K562 (cell line): ENCODE data around the gene TNFAIP1. TPM values are rescaled to one million over a fixed set of nuclear protein-coding genes. Genes with fewer than 3 reads are reported as not detected.

Experiments used
- ATAC-seq: fragments of 200-7000 bp; cut with Tn5 transposase; 3 replicates; pipeline ENCODE4 v1.9.1; 2020; ENCODE audit warnings: moderate library complexity
- BruUV-seq: library from RNA; stranded (reverse); fragments of 400-500 nt; replicated peaks from 2 replicates; lab custom pipeline; 2021; lab: Mats Ljungman, UMichigan
- CTCF ChIA-PET: fragments of 300-600 bp; formaldehyde crosslinking; extraction: SDS; loops from one replicate; lab custom pipeline; 2021; ENCODE audit warnings: low intra/inter-chr PET ratio; lab: Yijun Ruan, JAX
- POLR2A ChIA-PET: fragments of 300-600, 350-650 bp; sonication (Branson Sonifier 250); formaldehyde crosslinking; extraction: SDS; loops from one replicate; lab custom pipeline; 2021; ENCODE audit warnings: antibody characterized with exemption, inconsistent platforms; lab: Yijun Ruan, JAX
- DNase-seq, 4 experiments: peaks; one replicate each; pipeline versions ENCODE4 v3.0.0 to v3.0.0-alpha.2; 2011 to 2018; ENCODE audit warnings: low spot score in 3 of 4, mixed read lengths in 3 of 4; ENCODE audit errors: extremely low read depth in 1 of 4
- FAIRE-seq: peaks from 2 replicates; lab custom pipeline; 2011; peaks lifted over from hg19 to GRCh38; lab: Jason Lieb, UNC
- H2AFZ ChIP-seq: 2 replicates; pipeline ENCODE4 v1.6.0; 2011; ENCODE audit warnings: low read depth, low read length, control low read depth, inconsistent platforms
- H3K27ac ChIP-seq: fragments of 200-600 bp; 3 replicates; pipeline ENCODE4 v1.8.0; 2011; ENCODE audit warnings: low read depth, mild to moderate bottlenecking, control low read depth, inconsistent platforms, low read length, moderate library complexity, mixed read lengths; ENCODE audit errors: extremely low read depth
- H3K27me3 ChIP-seq, 2 experiments: fragments of 300-600 bp in 1 of 2; 2 replicates in 1 of 2; 3 replicates in 1 of 2; pipeline versions ENCODE4 v1.6.0 to v1.8.0; 2011; ENCODE audit warnings: inconsistent platforms in 2 of 2, low read length in 2 of 2, mild to moderate bottlenecking in 1 of 2, mixed read lengths in 1 of 2, moderate library complexity in 1 of 2; ENCODE audit not compliant: control insufficient read depth in 2 of 2, insufficient read depth in 2 of 2
- H3K36me3 ChIP-seq: fragments of 300-600 bp; 3 replicates; pipeline ENCODE4 v1.8.0; 2011; ENCODE audit warnings: mild to moderate bottlenecking, low read length, inconsistent platforms; ENCODE audit not compliant: control insufficient read depth, insufficient read depth
- H3K4me1 ChIP-seq, 2 experiments: fragments of 200-600 bp in 1 of 2; replicated peaks in 1 of 2; 2 replicates in 1 of 2; 3 replicates in 1 of 2; pipeline versions ENCODE4 v1.5.1 to v1.8.0; 2011; ENCODE audit warnings: inconsistent platforms in 2 of 2, low read length in 2 of 2, mild to moderate bottlenecking in 1 of 2, mixed read lengths in 1 of 2, moderate library complexity in 1 of 2; ENCODE audit not compliant: control insufficient read depth in 2 of 2, insufficient read depth in 2 of 2
- H3K4me2 ChIP-seq: 2 replicates; pipeline ENCODE4 v1.6.1; 2011; ENCODE audit warnings: low read length, control low read depth, inconsistent platforms, mixed read lengths; ENCODE audit not compliant: insufficient read depth
- H3K4me3 ChIP-seq: fragments of 200-600 bp; sonication (generic), shearing (Covaris generic); 2 replicates; pipeline ENCODE4 v1.5.1; 2016; ENCODE audit warnings: control low read depth, inconsistent platforms
- H3K79me2 ChIP-seq: fragments of 200-600 bp; 3 replicates; pipeline ENCODE4 v1.8.0; 2011; ENCODE audit warnings: low read length, inconsistent platforms; ENCODE audit not compliant: control insufficient read depth, insufficient read depth
- H3K9ac ChIP-seq, 2 experiments: 2 replicates each; pipeline versions ENCODE4 v1.6.0 to v1.6.1; 2011; ENCODE audit warnings: low read depth in 2 of 2, low read length in 2 of 2, control low read depth in 1 of 2, inconsistent platforms in 1 of 2, mild to moderate bottlenecking in 1 of 2, mixed read lengths in 1 of 2; ENCODE audit not compliant: insufficient read depth in 1 of 2
- H3K9me1 ChIP-seq: one replicate; pipeline ENCODE4 v1.6.0; 2011; ENCODE audit warnings: inconsistent platforms, mild to moderate bottlenecking, low read length, moderate library complexity; ENCODE audit not compliant: control insufficient read depth, insufficient read depth
- H3K9me3 ChIP-seq: replicated peaks from 2 replicates; pipeline ENCODE4 v1.5.1; 2011; ENCODE audit warnings: low read depth, low read length, inconsistent platforms; ENCODE audit not compliant: control insufficient read depth, insufficient read depth
- H4K20me1 ChIP-seq: replicated peaks from 2 replicates; pipeline ENCODE4 v1.6.1; 2011; ENCODE audit warnings: low read length, inconsistent platforms, mixed read lengths; ENCODE audit not compliant: control insufficient read depth, insufficient read depth
- E4F1 ChIP-seq: fragments of 250-450 bp; sonication (Bioruptor Pico); IDR thresholded peaks from 2 replicates; pipeline ENCODE4 v1.5.0; 2021; ENCODE audit warnings: mild to moderate bottlenecking, borderline replicate concordance
- GABPB1 ChIP-seq: sonication (generic); formaldehyde crosslinking; IDR thresholded peaks from 2 replicates; pipeline ENCODE4 v1.8.0; 2022; ENCODE audit warnings: mild to moderate bottlenecking, missing genetic modification reagents
- GTF2B ChIP-seq: IDR thresholded peaks from 2 replicates; pipeline ENCODE4 v1.6.1; 2011; ENCODE audit not compliant: insufficient read length; ENCODE audit errors: extremely low read depth
- HMG20B ChIP-seq: fragments of 250-450 bp; sonication (Bioruptor Pico); IDR thresholded peaks from 2 replicates; pipeline ENCODE4 v1.5.0; 2021; ENCODE audit warnings: mild to moderate bottlenecking
- NR3C1 ChIP-seq: sonication (generic); formaldehyde crosslinking; IDR thresholded peaks from 2 replicates; pipeline ENCODE4 v1.8.1; 2022; ENCODE audit warnings: missing genetic modification reagents
- TBL1XR1 ChIP-seq, 2 experiments: IDR thresholded peaks; 2 replicates each; pipeline ENCODE4 v1.6.1; 2012; ENCODE audit warnings: improper control_type of control experiment in 2 of 2, low read length in 2 of 2, mild to moderate bottlenecking in 1 of 2
- ZNF124 ChIP-seq: sonication (generic); formaldehyde crosslinking; IDR thresholded peaks from 2 replicates; pipeline ENCODE4 v1.8.1; 2022; ENCODE audit warnings: missing genetic modification reagents
- WGBS: fragments of 100-300 bp; shearing (Covaris generic); methylation state at CpG from one replicate; pipeline ENCODE4 v1.1.6; 2016; ENCODE audit warnings: low coverage, mixed read lengths; ENCODE audit not compliant: insufficient coverage; ENCODE audit errors: missing lambda C conversion rate; 5-methylcytosine and 5-hydroxymethylcytosine counted together
- in situ Hi-C: fragments of 300-500 bp; cut with MboI; formaldehyde crosslinking; loops from 4 replicates; pipeline ENCODE4 v1.15.0; 2018; ENCODE audit warnings: inconsistent platforms, mixed read lengths
- intact Hi-C: fragments of 100-400 bp; cut with micrococcal nuclease; formaldehyde crosslinking; loops from 2 replicates; pipeline ENCODE4 v1.14.2; 2022
- polyA plus RNA-seq, 8 experiments: library from polyadenylated mRNA; depleted of rRNA in 4 of 8; stranded (reverse) in 5 of 8; unstranded in 3 of 8; fragments of >200 nt; fragmentation: Nextera tagmentation in 2 of 8; fragmentation: Illumina TruSeq in 1 of 8; extraction: Ambion mirVana in 2 of 8; extraction: Trizol in 1 of 8; gene quantifications; 2 replicates each; pipeline versions ENCODE4 v1.2.1 to v1.2.3, GENCODE V29; 2011 to 2014; ENCODE audit warnings: inconsistent platforms in 1 of 8, missing spikeins in 1 of 8
- total RNA-seq, 7 experiments: library from RNA; depleted of rRNA in 6 of 7; stranded (reverse); fragments of >200 nt in 6 of 7; fragmentation: Illumina TruSeq in 2 of 7; extraction: Trizol in 2 of 7; gene quantifications; 2 replicates each; pipeline versions ENCODE4 v1.2.1 to v1.2.3, GENCODE V29; 2011 to 2021; ENCODE audit warnings: low replicate concordance in 1 of 7

TNFAIP1 gene
- total and polyA plus RNA-seq, 9 of the 15 experiments (the other 6 are each of a cell fraction or from before 2014, with no cell fraction given), result 2.1 to 20.1 (median 8.2) TPM

GRCh38 chr17:28325211-28325610 lies 10.3 kb upstream of the TNFAIP1 start:
- in situ Hi-C loops, result no loop called here
- Histone ChIP-seq H3K9ac (no peak overlapping the region), H3K4me2 (no peak overlapping the region), H4K20me1 (0 out of 2 replicates have a peak, but pooled peaks cover 16% of the 10 kb centered on the region), H3K4me1 (peaks cover 9 to 12% of the 10 kb centered on the region in 2 experiments; a peak in 4 of 5 replicates), H2AFZ (no peak overlapping the region), H3K9me1 (no peaks in the 10 kb centered on the region), H3K36me3 (peaks cover 83% of the 10 kb centered on the region), H3K79me2 (peaks cover 56% of the 10 kb centered on the region), H3K27me3 (no peaks in the 10 kb centered on the region), H3K4me3 (no peak overlapping the region), H3K27ac (no peak overlapping the region), H3K9me3 (no peaks in the 10 kb centered on the region; the same call in 1 of the 2 replicates)
- POLR2A ChIA-PET, result interaction anchor here (0.7 to 1.5 kb wide), 2 partner anchors 10 to 32 kb away, joined by 3 to 11 read pairs; partner anchors contain the start of genes IFT20, POLDIP2 and TNFAIP1
- CTCF ChIA-PET, result no interaction called here
- BruUV-seq, result no TSS peak
- TF ChIP-seq TBL1XR1 (IDR thresholded peaks at IDR 0.05; ENCODE audit: low read length in 2 of 2), result no peak
- TF ChIP-seq HMG20B, result no peak
- no peak for TF ChIP-seq NR3C1 (CRISPR knock-in tag)
- no peak for TF ChIP-seq GABPB1 (CRISPR knock-in tag)
- TF ChIP-seq GTF2B, result no peak
- no peak for TF ChIP-seq ZNF124 (CRISPR knock-in tag)
- no peak for TF ChIP-seq E4F1 (CRISPR knock-in tag)
- intact Hi-C loops, result no loop called here
- WGBS, result 94% methylated on average over 5 of the region's 5 CpGs
- FAIRE-seq (no peak), ATAC-seq (no peak), DNase-seq (no peak)
